GM18868 (cell line): ENCODE measurements around the gene SLC2A6.

Experiments
- ATAC-seq: cut with Tn5 transposase; IDR thresholded peaks from one replicate; pipeline ENCODE4 v1.9.1; 2021; ENCODE audit warnings: mild to moderate bottlenecking, moderate library complexity; ENCODE audit not compliant: unreplicated experiment

Gene SLC2A6

GRCh38 chr9:133515615-133516255 lies 36.8 kb upstream of the SLC2A6 start:
- ATAC-seq: no peak

- no peak for ATAC-seq
Observed at GRCh38 chr9:133515240-133515610, 36.3 kb upstream of the SLC2A6 start.

- no peak for ATAC-seq
Observed at GRCh38 chr9:133514460-133515239, 35.8 kb upstream of the SLC2A6 start.

- no peak for ATAC-seq
Observed at GRCh38 chr9:133513214-133514100, 34.6 kb upstream of the SLC2A6 start.

- no peak for ATAC-seq
Observed at GRCh38 chr9:133512253-133513213, 33.6 kb upstream of the SLC2A6 start.

GRCh38 chr9:133511607-133512006 lies 32.7 kb upstream of the SLC2A6 start:
- ATAC-seq: no peak

GRCh38 chr9:133510926-133511505 lies 32.1 kb upstream of the SLC2A6 start:
- no peak for ATAC-seq

- no peak for ATAC-seq
Observed at GRCh38 chr9:133509179-133510083, 30.5 kb upstream of the SLC2A6 start.

GRCh38 chr9:133508046-133508445 lies 29.1 kb upstream of the SLC2A6 start:
- ATAC-seq: no peak

- no peak for ATAC-seq
Observed at GRCh38 chr9:133507246-133507965, 28.5 kb upstream of the SLC2A6 start.

GRCh38 chr9:133506653-133507038 lies 27.7 kb upstream of the SLC2A6 start:
- no peak for ATAC-seq

- ATAC-seq: no peak
Observed at GRCh38 chr9:133505901-133506652, 27.2 kb upstream of the SLC2A6 start.

GRCh38 chr9:133505186-133505830 lies 26.4 kb upstream of the SLC2A6 start:
- ATAC-seq: no peak

- ATAC-seq: no peak
Observed at GRCh38 chr9:133502112-133502511, 23.2 kb upstream of the SLC2A6 start.

GRCh38 chr9:133499892-133500270 lies 21.0 kb upstream of the SLC2A6 start:
- no peak for ATAC-seq

- ATAC-seq: no peak
Observed at GRCh38 chr9:133499132-133499891, 20.4 kb upstream of the SLC2A6 start.
